HEK293 (cell line): ENCODE measurements around the gene MDP1.
A peak's percentile ranks its signal among the peaks of the same experiment; 100 is the strongest.

ENCODE experiments used
- CTCF ChIA-PET: fragments of 350-600 bp; formaldehyde crosslinking; extraction: SDS; loops from one replicate; lab custom pipeline; 2021; ENCODE audit warnings: antibody characterized with exemption; lab: Yijun Ruan, JAX
- POLR2A ChIA-PET: fragments of 300-600 bp; formaldehyde crosslinking; extraction: SDS; loops from one replicate; lab custom pipeline; 2020; ENCODE audit warnings: antibody characterized with exemption, inconsistent platforms; lab: Yijun Ruan, JAX
- H3K27ac ChIP-seq: fragments of 200-500 bp; sonication (Bioruptor generic); 2 replicates; pipeline ENCODE4 v1.5.1; 2014; ENCODE audit warnings: low read depth, low read length, control low read depth, inconsistent platforms; ENCODE audit errors: extremely low read depth
- H3K36me3 ChIP-seq, 2 experiments: fragments of 200-500 bp in 1 of 2; sonication (Bioruptor generic) in 1 of 2; 1 replicate in 1 of 2; 2 replicates in 1 of 2; pipeline ENCODE4 v1.5.1; 2014 to 2017; ENCODE audit warnings: inconsistent platforms in 2 of 2, low read length in 2 of 2; ENCODE audit not compliant: control insufficient read depth in 2 of 2, insufficient read depth in 1 of 2
- H3K4me1 ChIP-seq: fragments of 200-500 bp; sonication (Bioruptor generic); 2 replicates; pipeline ENCODE4 v1.5.1; 2014; ENCODE audit warnings: mild to moderate bottlenecking, low read length, inconsistent platforms; ENCODE audit not compliant: control insufficient read depth, insufficient read depth
- H3K4me3 ChIP-seq: 2 replicates; pipeline ENCODE4 v1.5.1; 2011; ENCODE audit warnings: low read depth, mild to moderate bottlenecking, control low read depth, low read length, moderate library complexity
- H3K9me3 ChIP-seq: fragments of 200-500 bp; sonication (Bioruptor generic); 2 replicates; pipeline ENCODE4 v1.5.1; 2014; ENCODE audit warnings: low read depth, low read length, inconsistent platforms; ENCODE audit not compliant: control insufficient read depth, insufficient read depth
- KLF7 ChIP-seq: fragments of 450-650 bp; formaldehyde crosslinking; IDR thresholded peaks from 2 replicates; pipeline ENCODE4 v1.5.1; 2016; ENCODE audit warnings: missing biosample characterization, missing genetic modification characterization, borderline replicate concordance
- KLF8 ChIP-seq: fragments of 450-650 bp; formaldehyde crosslinking; IDR thresholded peaks from 2 replicates; pipeline ENCODE4 v1.5.1; 2016; ENCODE audit warnings: missing biosample characterization, missing genetic modification characterization
- KLF9 ChIP-seq: fragments of 450-650 bp; formaldehyde crosslinking; IDR thresholded peaks from 2 replicates; pipeline ENCODE4 v1.5.1; 2016; ENCODE audit warnings: missing biosample characterization, missing genetic modification characterization, low read depth
- MEIS1 ChIP-seq: sonication (generic); formaldehyde crosslinking; IDR thresholded peaks from 2 replicates; pipeline ENCODE4 v1.8.1; 2022; ENCODE audit warnings: missing genetic modification reagents, mild to moderate bottlenecking, borderline replicate concordance
- PRDM10 ChIP-seq: fragments of 450-650 bp; formaldehyde crosslinking; IDR thresholded peaks from 2 replicates; pipeline ENCODE4 v1.5.1; 2016; ENCODE audit warnings: missing biosample characterization, missing genetic modification characterization
- REST ChIP-seq: fragments of 450-650 bp; formaldehyde crosslinking; IDR thresholded peaks from 2 replicates; pipeline ENCODE4 v1.5.1; 2016; ENCODE audit warnings: missing biosample characterization, missing genetic modification characterization
- SETDB1 ChIP-seq: IDR thresholded peaks from one replicate; pipeline ENCODE4 v1.6.1; 2017; ENCODE audit warnings: mild to moderate bottlenecking, low read length, moderate library complexity, mixed read lengths; ENCODE audit not compliant: insufficient read length
- SP2 ChIP-seq: fragments of 450-650 bp; formaldehyde crosslinking; IDR thresholded peaks from 2 replicates; pipeline ENCODE4 v1.5.1; 2016; ENCODE audit warnings: missing biosample characterization, missing genetic modification characterization
- SP3 ChIP-seq: fragments of 450-650 bp; formaldehyde crosslinking; IDR thresholded peaks from 2 replicates; pipeline ENCODE4 v1.5.1; 2016; ENCODE audit warnings: missing biosample characterization, missing genetic modification characterization
- WT1 ChIP-seq: fragments of 450-650 bp; formaldehyde crosslinking; IDR thresholded peaks from 2 replicates; pipeline ENCODE4 v1.5.1; 2016; ENCODE audit warnings: missing biosample characterization, missing genetic modification characterization
- ZFP37 ChIP-seq: fragments of 450-650 bp; formaldehyde crosslinking; IDR thresholded peaks from 2 replicates; pipeline ENCODE4 v1.5.1; 2016; ENCODE audit warnings: missing biosample characterization, missing genetic modification characterization
- ZNF10 ChIP-seq: fragments of 450-650 bp; formaldehyde crosslinking; IDR thresholded peaks from 2 replicates; pipeline ENCODE4 v1.5.1; 2017; ENCODE audit warnings: missing biosample characterization, missing genetic modification characterization
- ZNF114 ChIP-seq: fragments of 450-650 bp; formaldehyde crosslinking; IDR thresholded peaks from 2 replicates; pipeline ENCODE4 v1.5.0; 2017; ENCODE audit warnings: missing biosample characterization, missing genetic modification characterization
- ZNF174 ChIP-seq: fragments of 450-650 bp; formaldehyde crosslinking; IDR thresholded peaks from 2 replicates; pipeline ENCODE4 v1.5.0; 2017; ENCODE audit warnings: missing biosample characterization, mild to moderate bottlenecking, missing genetic modification characterization
- ZNF23 ChIP-seq: fragments of 450-650 bp; formaldehyde crosslinking; IDR thresholded peaks from 2 replicates; pipeline ENCODE4 v1.5.1; 2016; ENCODE audit warnings: missing biosample characterization, missing genetic modification characterization, borderline replicate concordance
- ZNF239 ChIP-seq: fragments of 450-650 bp; formaldehyde crosslinking; IDR thresholded peaks from 2 replicates; pipeline ENCODE4 v1.5.1; 2016; ENCODE audit warnings: missing biosample characterization, missing genetic modification characterization
- ZNF26 ChIP-seq: fragments of 450-650 bp; formaldehyde crosslinking; IDR thresholded peaks from 2 replicates; pipeline ENCODE4 v1.5.1; 2016; ENCODE audit warnings: missing biosample characterization, missing genetic modification characterization
- ZNF324 ChIP-seq: fragments of 450-650 bp; formaldehyde crosslinking; IDR thresholded peaks from 2 replicates; pipeline ENCODE4 v1.5.1; 2016; ENCODE audit warnings: missing biosample characterization, missing genetic modification characterization
- ZNF341 ChIP-seq: fragments of 450-650 bp; formaldehyde crosslinking; IDR thresholded peaks from 2 replicates; pipeline ENCODE4; 2016; ENCODE audit warnings: low read depth, missing biosample characterization, missing genetic modification characterization
- ZNF394 ChIP-seq: fragments of 450-650 bp; formaldehyde crosslinking; IDR thresholded peaks from 2 replicates; pipeline ENCODE4 v1.5.1; 2016; ENCODE audit warnings: missing biosample characterization, missing genetic modification characterization, mild to moderate bottlenecking, moderate library complexity, borderline replicate concordance
- ZNF433 ChIP-seq: fragments of 450-650 bp; formaldehyde crosslinking; IDR thresholded peaks from 2 replicates; pipeline ENCODE4 v1.5.1; 2016; ENCODE audit warnings: missing biosample characterization, missing genetic modification characterization, low read depth
- ZNF548 ChIP-seq: fragments of 450-650 bp; formaldehyde crosslinking; IDR thresholded peaks from 2 replicates; pipeline ENCODE4 v1.5.1; 2016; ENCODE audit warnings: missing biosample characterization, missing genetic modification characterization
- ZNF624 ChIP-seq: fragments of 450-650 bp; formaldehyde crosslinking; IDR thresholded peaks from 2 replicates; pipeline ENCODE4 v1.5.1; 2017; ENCODE audit warnings: missing biosample characterization, missing genetic modification characterization
- ZNF626 ChIP-seq: fragments of 450-650 bp; sonication (Bioruptor Pico); formaldehyde crosslinking; IDR thresholded peaks from 2 replicates; pipeline ENCODE4 v1.5.1; 2018; ENCODE audit warnings: missing biosample characterization, missing genetic modification characterization, inconsistent platforms
- ZNF660 ChIP-seq: fragments of 450-650 bp; IDR thresholded peaks from 2 replicates; pipeline ENCODE4 v1.5.1; 2018; ENCODE audit warnings: missing biosample characterization, mild to moderate bottlenecking, missing genetic modification characterization
- ZNF777 ChIP-seq: fragments of 450-650 bp; formaldehyde crosslinking; IDR thresholded peaks from 2 replicates; pipeline ENCODE4 v1.5.1; 2017; ENCODE audit warnings: missing biosample characterization, missing genetic modification characterization, borderline replicate concordance
- TF ChIP-seq, protein P1 (sequence below): fragments of 450-650 bp; formaldehyde crosslinking; IDR thresholded peaks from 2 replicates; pipeline ENCODE4; 2016; ENCODE audit warnings: missing biosample characterization, missing genetic modification characterization

The MDP1 gene

DNA sequence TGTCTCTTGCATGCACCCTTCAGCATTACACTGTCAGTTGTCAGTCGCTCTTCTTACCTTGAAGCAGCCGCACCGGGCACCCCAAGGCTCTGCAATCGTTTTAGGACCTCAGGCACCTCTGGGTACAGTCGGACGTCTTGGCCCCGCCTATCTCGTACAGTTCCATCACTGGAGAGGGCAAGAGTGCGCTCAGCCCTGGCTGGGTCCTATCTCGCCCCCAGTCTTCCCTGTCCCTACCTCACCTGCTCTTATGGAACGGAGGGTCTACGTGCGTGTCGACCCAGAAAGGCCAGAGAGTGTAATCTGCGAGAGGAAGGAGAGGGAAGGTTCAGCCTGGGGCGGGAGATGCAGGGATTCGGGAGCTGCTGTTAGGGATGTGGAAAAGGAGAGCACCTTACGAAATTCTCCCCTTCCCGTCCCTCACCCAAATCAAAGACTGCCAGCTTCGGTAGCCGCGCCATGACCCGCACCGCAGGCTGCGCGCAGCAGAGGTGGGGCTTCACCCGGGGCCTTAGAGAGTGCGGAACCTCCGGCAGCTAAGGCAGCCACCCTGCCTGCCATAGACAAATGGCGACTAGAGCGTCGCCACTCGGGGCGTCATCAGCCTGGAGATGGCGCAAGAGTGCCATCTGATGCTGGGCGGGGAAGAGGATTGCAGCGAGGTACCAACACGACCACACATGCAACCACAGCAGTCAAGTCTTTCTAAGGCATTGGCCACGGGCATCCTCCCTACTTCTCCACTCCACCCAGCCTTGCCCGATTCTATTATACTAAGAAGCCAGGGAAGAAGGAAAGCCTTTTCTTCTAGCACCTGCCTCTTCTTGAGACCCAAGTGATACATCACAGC is at the start of gene MDP1:
MDP1 (minus strand) TSS at position 572 of the 850 bp plus-strand sequence; CDS start at position 461, 111 bp downstream.
- Histone ChIP-seq H3K36me3 (peaks cover 4 to 34% of the 10 kb centered on the region in 2 experiments), H3K27ac (peak within 1 kb of the TSS; percentile 76), H3K4me1 (no peaks in the 10 kb centered on the region), H3K9me3 (no peaks in the 10 kb centered on the region), H3K4me3 (peak within 1 kb of the TSS; percentile 81)
- ChIA-PET CTCF (interaction anchor here (0.5 to 1.6 kb wide), 13 partner anchors 10 to 214 kb away, joined by 3 to 7 read pairs (median 4); partner anchors contain the start of genes KHNYN and TSSK4), POLR2A (interaction anchor here (0.6 to 4.3 kb wide), 15 partner anchors 21 to 310 kb away, joined by 3 to 43 read pairs (median 4); partner anchors contain the start of genes DCAF11, DHRS1, EMC9 and IPO4)
- TF ChIP-seq ZNF174 (tag by site-specific recombination) (no peak), SP2 (tag by site-specific recombination) (peak; percentile 64), ZNF26 (no peak), ZNF324 (peak; percentile 76; the same call in 1 of the 2 replicates), ZNF433 (tag by site-specific recombination) (no peak), ZNF777 (tag by site-specific recombination) (no peak), ZNF394 (tag by site-specific recombination) (peak; percentile 58; the same call in 1 of the 2 replicates), ZNF626 (tag by site-specific recombination) (no peak), ZNF239 (tag by site-specific recombination) (no peak), KLF9 (peak; percentile 6; the same call in 1 of the 2 replicates), SETDB1 (no peak), ZNF341 (tag by site-specific recombination) (peak; percentile 14; the same call in 1 of the 2 replicates), ZNF624 (tag by site-specific recombination) (no peak), KLF8 (tag by site-specific recombination) (peak; percentile 98), SP3 (peak; percentile 65), MEIS1 (CRISPR knock-in tag) (no peak), ZNF23 (tag by site-specific recombination) (no peak), ZFP37 (no peak), KLF7 (tag by site-specific recombination) (0 out of 2 replicates have a peak, but pooled peaks have one; percentile 55), REST (no peak; the same call in 1 of the 2 replicates), ZNF114 (tag by site-specific recombination) (no peak), ZNF10 (tag by site-specific recombination) (peak; percentile 47; the same call in 1 of the 2 replicates), ZNF660 (tag by site-specific recombination) (peak; percentile 79), WT1 (tag by site-specific recombination) (0 out of 2 replicates have a peak, but pooled peaks have one; percentile 32), ZNF548 (tag by site-specific recombination) (no peak), PRDM10 (0 out of 2 replicates have a peak, but pooled peaks have one; percentile 9)
- TF ChIP-seq, protein P1, sequence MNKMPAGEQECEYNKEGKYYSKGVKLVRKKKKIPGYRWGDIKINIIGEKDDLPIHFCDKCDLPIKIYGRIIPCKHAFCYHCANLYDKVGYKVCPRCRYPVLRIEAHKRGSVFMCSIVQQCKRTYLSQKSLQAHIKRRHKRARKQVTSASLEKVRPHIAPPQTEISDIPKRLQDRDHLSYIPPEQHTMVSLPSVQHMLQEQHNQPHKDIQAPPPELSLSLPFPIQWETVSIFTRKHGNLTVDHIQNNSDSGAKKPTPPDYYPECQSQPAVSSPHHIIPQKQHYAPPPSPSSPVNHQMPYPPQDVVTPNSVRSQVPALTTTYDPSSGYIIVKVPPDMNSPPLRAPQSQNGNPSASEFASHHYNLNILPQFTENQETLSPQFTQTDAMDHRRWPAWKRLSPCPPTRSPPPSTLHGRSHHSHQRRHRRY (tag by site-specific recombination) = no peak
